Heart left ventricle (tissue), 13 donors: ENCODE results near the gene TRPM8.

Source experiments
- CTCF ChIP-seq, 12 donors: fragments of 200-600 bp; sonication (generic) in 4 of 12; IDR thresholded peaks; one replicate each; pipeline versions ENCODE4 v1.5.0 to v1.8.0; 2018 to 2022; ENCODE audit warnings: antibody characterized with exemption in 12 of 12, mild to moderate bottlenecking in 5 of 12
- POLR2A ChIP-seq, 2 donors: fragments of 450-650 bp; IDR thresholded peaks; one replicate each; pipeline ENCODE4 v1.6.1; 2017; ENCODE audit warnings: antibody characterized with exemption in 2 of 2, mild to moderate bottlenecking in 2 of 2, moderate library complexity in 2 of 2
- donor health status: ischemic (EF 13 %, LVEDD 7.1; RV severe dilation, severe dysfunction).
- donor health status: DM: no; HTN: yes; CAD: no.
- donor health status: DM: no; HTN: no; CAD: no.
- donor health status: ischemic (EF 25% LVEDD 6.9; RV normal size, moderate dysfunction).
- donor health status: ischemic (EF 25% LVEDD 5.7; RV mildly dilated, moderate dysfunction).
- donor health status: ischemic (EF 35%, LVEDD 5.7; RV mildly dilated, moderate dysfunction).
- donor health status: nonischemic (EF 11% LVEDD 7.7; RV severe dilation, severe dysfunction).
- donor health status: DM: yes; HTN: yes; CAD: no.
- donor health status: PGD.
- donor health status: ischemic (EF 29% LVEDD 5.4; RV normal size, mild dysfunction).
- donor health status: nonischemic (EF 23%, LVEDD 6.1; RV moderate dilation, normal function).

- TF ChIP-seq CTCF (IDR thresholded peaks at IDR 0.05) (no peak), POLR2A (IDR thresholded peaks at IDR 0.05) (no peak)
Observed at GRCh38 chr2:233967164-233967563, 50.0 kb downstream of the TRPM8 start.
